Spleen (tissue), 7 donors: ENCODE results near the gene DRAP1.

Experiments
- CTCF ChIP-seq, 11 experiments: fragments of 200-600 bp in 7 of 11; fragments of 450-650 bp in 4 of 11; sonication (generic) in 4 of 11; IDR thresholded peaks in 8 of 11; conservative IDR thresholded peaks in 3 of 11; 1 replicate in 7 of 11; 2 replicates in 4 of 11; pipeline versions ENCODE4 v1.4.0 to v1.8.0; 2016 to 2021; ENCODE audit warnings: antibody characterized with exemption in 11 of 11, inconsistent platforms in 4 of 11, mild to moderate bottlenecking in 1 of 11
- POLR2A ChIP-seq, 3 donors: fragments of 450-650 bp; IDR thresholded peaks; one replicate each; pipeline ENCODE4 v1.5.1; 2017; ENCODE audit warnings: antibody characterized with exemption in 3 of 3, mild to moderate bottlenecking in 1 of 3
- donor health status: DM: no; HTN: no; CAD: no; lungs with moderate emphysema.
- donor health status: DM: no; HTN: no; CAD: no.
- donor health status: DM: no; HTN: no; CAD: no.

DNA sequence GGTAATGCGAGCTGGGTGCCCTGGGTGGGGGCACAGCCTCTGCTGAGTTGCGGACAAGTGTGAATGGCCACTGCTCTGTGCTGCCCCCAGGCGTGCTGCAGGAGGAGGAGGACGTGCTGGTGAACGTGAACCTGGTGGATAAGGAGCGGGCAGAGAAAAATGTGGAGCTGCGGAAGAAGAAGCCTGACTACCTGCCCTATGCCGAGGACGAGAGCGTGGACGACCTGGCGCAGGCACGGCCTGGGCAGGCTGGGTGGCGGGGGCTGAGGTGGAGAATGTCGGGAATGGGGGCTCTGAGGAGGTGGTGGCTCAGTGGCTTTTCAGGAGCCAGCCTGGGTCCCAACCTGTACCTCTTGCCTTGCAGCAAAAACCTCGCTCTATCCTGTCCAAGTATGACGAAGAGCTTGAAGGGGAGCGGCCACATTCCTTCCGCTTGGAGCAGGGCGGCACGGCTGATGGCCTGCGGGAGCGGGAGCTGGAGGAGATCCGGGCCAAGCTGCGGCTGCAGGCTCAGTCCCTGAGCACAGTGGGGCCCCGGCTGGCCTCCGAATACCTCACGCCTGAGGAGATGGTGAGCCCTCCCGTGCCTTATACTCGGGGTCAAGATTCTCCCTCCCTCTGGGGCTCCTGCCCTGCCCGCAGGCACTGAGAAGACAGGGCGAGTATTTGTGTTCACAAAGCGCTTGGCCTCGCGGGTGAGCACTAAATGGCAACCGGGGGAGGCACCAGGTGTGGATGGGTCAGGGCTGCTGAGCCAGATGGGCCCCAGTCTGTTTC lies 46.9 kb downstream of the DRAP1 start:
- TF ChIP-seq CTCF (IDR thresholded peaks at IDR 0.05 in 8 of 11, conservative IDR thresholded peaks at IDR 0.05 in 3 of 11) (no peak), POLR2A (IDR thresholded peaks at IDR 0.05) (no peak)
